Nephron progenitor cell (in vitro differentiated cells): Measurements from ENCODE around the gene COL24A1.

ENCODE experiments used
- DNase-seq: peaks from one replicate; pipeline ENCODE4 v3.0.0; 2021
- H3K27ac Mint-ChIP-seq: 2 replicates; pipeline ENCODE4 v1.8.0; 2021; ENCODE audit warnings: mild to moderate bottlenecking, moderate library complexity, mixed read lengths
- H3K27me3 Mint-ChIP-seq: 2 replicates; pipeline ENCODE4 v1.8.0; 2021; ENCODE audit warnings: mild to moderate bottlenecking, low read depth, mixed read lengths; ENCODE audit not compliant: poor library complexity
- H3K36me3 Mint-ChIP-seq: 2 replicates; pipeline ENCODE4 v1.8.0; 2021; ENCODE audit warnings: low read depth, mixed read lengths
- H3K4me1 Mint-ChIP-seq: 2 replicates; pipeline ENCODE4 v1.8.0; 2021; ENCODE audit warnings: mixed read lengths
- H3K4me3 Mint-ChIP-seq: 2 replicates; pipeline ENCODE4 v1.8.0; 2021; ENCODE audit warnings: mild to moderate bottlenecking, moderate library complexity, mixed read lengths
- H3K9me3 Mint-ChIP-seq: 2 replicates; pipeline ENCODE4 v1.8.0; 2021; ENCODE audit warnings: mild to moderate bottlenecking, moderate library complexity, mixed read lengths
- TF ChIP-seq, protein P1 (sequence below): fragments of 200-600 bp; sonication (generic); IDR thresholded peaks from 2 replicates; pipeline ENCODE4 v1.5.0; 2021; ENCODE audit warnings: antibody characterized with exemption

COL24A1 gene

DNA sequence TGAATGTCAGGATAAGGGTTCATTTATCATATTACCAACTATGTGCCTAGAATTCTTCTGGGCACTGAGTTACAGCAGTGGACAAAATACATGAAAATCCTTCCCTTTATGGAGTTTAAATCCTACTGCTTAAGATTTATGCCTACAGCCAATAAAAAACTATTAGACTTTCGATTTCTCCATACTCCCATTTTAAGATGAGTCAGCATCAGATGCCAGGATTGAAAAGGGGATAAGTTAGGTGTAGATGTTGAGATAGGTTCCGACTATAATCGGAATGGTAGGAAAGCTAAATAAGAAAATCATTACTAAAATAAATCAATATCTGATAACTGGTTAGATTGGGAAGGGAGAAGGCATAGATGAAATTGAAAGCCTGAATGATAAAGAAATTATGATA is 3.2 kb upstream of the COL24A1 start:
- Mint-ChIP-seq H3K4me1 (peaks cover 20% of the 10 kb centered on the region), H3K27ac (no peak overlapping the region), H3K27me3 (peaks cover 56% of the 10 kb centered on the region), H3K36me3 (no peaks in the 10 kb centered on the region), H3K9me3 (peaks cover 3% of the 10 kb centered on the region), H3K4me3 (no peak overlapping the region)
- no peak for DNase-seq
- TF ChIP-seq, protein P1, sequence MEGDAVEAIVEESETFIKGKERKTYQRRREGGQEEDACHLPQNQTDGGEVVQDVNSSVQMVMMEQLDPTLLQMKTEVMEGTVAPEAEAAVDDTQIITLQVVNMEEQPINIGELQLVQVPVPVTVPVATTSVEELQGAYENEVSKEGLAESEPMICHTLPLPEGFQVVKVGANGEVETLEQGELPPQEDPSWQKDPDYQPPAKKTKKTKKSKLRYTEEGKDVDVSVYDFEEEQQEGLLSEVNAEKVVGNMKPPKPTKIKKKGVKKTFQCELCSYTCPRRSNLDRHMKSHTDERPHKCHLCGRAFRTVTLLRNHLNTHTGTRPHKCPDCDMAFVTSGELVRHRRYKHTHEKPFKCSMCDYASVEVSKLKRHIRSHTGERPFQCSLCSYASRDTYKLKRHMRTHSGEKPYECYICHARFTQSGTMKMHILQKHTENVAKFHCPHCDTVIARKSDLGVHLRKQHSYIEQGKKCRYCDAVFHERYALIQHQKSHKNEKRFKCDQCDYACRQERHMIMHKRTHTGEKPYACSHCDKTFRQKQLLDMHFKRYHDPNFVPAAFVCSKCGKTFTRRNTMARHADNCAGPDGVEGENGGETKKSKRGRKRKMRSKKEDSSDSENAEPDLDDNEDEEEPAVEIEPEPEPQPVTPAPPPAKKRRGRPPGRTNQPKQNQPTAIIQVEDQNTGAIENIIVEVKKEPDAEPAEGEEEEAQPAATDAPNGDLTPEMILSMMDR = no peak

DNA sequence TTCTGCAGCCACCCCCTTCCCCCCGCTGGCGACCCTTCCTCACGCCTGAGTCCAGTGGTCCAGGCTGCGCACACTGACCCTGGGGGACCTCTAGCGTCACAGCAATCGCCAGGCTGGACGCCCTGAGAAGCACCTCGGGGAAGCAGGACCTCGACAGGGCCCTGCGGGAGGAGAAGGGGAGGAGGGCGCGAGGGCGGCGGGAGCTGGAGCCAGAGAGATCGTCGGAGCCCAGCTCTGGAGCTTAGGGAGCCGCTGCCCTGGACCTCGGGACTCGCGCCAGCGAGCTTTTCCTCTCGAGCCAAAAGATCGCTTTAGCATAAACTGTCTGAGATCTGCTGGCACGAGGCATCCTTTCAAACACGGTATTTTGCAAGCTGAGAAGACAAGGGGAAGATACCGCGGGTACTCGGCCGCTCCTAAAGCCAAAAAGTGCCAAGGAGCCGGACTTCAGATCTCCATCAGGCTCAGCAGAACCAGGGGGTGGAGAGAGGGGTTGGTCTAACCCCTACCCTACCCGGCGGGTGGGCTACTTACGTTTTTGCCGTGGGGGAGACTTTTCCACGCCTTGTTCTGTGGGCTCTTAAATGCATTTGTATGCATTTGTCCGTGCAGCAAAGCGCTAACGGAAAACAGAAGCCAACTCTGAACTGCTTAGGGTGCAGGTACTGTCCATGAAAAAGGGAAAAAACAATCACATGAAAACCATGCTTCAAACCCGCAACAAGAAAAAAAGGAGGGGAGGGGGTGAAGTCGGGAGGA is 586 bp downstream of the COL24A1 start:
- TF ChIP-seq, protein P1 = no peak
- Mint-ChIP-seq H3K4me3 (peak overlapping the region; percentile 87), H3K27me3 (peaks cover 81% of the 10 kb centered on the region), H3K36me3 (no peaks in the 10 kb centered on the region), H3K4me1 (peaks cover 26% of the 10 kb centered on the region), H3K27ac (no peak overlapping the region), H3K9me3 (no peaks in the 10 kb centered on the region)
- peak; percentile 49 for DNase-seq

DNA sequence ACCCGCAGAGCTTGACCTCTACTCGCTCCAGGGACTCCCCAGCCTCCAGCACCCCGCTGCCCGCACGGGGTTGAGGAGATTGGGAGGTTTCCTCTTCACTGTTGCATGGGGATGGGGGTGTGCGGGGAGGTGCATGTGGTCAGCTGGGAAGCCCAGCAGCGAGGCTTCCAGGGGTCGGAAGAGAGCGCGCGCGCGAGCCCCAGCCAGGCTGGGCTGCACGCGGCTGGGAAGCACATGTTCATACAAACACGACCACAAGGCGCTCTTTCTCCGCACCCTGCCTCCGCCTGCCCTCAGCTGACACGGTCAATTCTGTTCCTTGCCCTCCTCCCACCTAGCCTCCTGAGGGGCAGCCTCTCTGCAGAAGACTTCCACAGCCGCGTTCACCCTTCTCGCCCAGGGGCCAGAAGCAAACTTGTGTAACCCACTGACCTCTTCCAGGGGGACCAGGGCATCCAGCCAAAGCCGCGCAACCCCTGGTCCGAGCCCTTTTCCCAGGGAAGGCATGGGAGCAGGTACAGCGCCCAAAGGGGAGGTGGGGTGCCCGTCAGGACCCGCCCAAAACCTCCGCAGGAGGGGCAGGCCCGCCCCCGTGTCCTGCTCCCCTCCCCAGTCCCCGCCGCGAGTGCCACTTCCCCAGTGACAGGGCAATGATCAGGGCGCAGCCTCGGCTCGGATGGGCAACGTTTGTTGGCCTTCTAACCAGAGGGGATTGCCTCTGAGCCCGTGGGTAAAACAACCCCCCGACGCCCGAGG is 1.3 kb downstream of the COL24A1 start:
- Mint-ChIP-seq H3K36me3 (no peaks in the 10 kb centered on the region), H3K27me3 (peaks cover 80% of the 10 kb centered on the region), H3K9me3 (no peaks in the 10 kb centered on the region), H3K27ac (no peak overlapping the region), H3K4me1 (peaks cover 26% of the 10 kb centered on the region), H3K4me3 (peak overlapping the region; percentile 87)
- TF ChIP-seq, protein P1 = no peak
- DNase-seq = peak; percentile 38

DNA sequence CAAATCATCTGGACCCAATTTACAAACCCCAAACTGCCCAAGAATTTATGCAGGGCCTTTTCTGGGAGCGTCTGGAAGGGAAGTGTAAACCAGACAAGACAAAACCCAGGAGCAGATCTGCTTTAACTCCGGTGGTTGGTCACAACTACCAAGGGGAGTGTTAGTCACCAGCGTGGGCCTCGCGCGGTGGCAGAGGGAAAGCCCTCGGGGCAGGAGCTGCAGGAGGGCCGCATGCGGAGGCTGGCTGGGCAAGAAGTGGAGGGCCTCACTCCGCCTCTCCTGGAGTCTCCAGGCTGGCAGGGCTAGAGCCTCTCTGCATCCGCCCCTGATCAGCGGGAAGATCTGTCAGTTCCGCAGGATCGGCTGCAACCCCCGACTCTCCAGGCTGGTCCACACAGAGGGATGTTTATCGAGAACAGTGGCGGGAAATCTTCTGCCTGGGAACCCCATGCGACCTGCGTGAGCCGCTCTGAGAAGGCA is 2.0 kb downstream of the COL24A1 start:
- no peak overlapping the region for H3K27ac Mint-ChIP-seq
- no peaks in the 10 kb centered on the region for H3K36me3 Mint-ChIP-seq
- H3K4me3 Mint-ChIP-seq = peak overlapping the region; percentile 75

DNA sequence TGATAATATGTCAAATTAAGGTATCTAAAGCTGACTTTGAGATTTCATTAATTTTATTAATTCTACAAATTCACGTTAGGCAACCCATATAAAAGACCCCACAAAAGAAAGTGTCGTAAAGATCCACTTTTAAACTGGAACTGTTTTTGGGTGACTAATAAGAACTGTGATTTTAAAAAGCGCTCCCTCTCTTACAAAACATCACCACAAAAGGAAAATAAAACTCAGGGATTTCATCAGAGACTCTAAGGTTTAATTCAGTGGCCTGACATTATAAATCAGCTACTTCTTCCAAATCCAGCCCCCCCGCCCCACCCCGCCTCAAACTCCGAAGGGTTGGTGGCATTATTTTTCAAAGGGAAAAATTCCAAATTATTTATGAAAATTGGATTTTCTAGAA is 2.7 kb downstream of the COL24A1 start:
- Mint-ChIP-seq H3K4me3 (no peak overlapping the region), H3K9me3 (no peaks in the 10 kb centered on the region), H3K27ac (no peak overlapping the region), H3K36me3 (no peaks in the 10 kb centered on the region), H3K4me1 (peaks cover 26% of the 10 kb centered on the region), H3K27me3 (peaks cover 68% of the 10 kb centered on the region)
- no peak for DNase-seq
- TF ChIP-seq, protein P1 = no peak

More for the DNA sequence above, 2.0 kb downstream of the COL24A1 start:
- Mint-ChIP-seq H3K9me3 (no peaks in the 10 kb centered on the region), H3K4me1 (peaks cover 26% of the 10 kb centered on the region), H3K27me3 (peaks cover 75% of the 10 kb centered on the region)
- TF ChIP-seq, protein P1 = no peak
- peak; percentile 35 for DNase-seq
